ENCODE measurements around the gene MFN1.

MFN1 gene

DNA sequence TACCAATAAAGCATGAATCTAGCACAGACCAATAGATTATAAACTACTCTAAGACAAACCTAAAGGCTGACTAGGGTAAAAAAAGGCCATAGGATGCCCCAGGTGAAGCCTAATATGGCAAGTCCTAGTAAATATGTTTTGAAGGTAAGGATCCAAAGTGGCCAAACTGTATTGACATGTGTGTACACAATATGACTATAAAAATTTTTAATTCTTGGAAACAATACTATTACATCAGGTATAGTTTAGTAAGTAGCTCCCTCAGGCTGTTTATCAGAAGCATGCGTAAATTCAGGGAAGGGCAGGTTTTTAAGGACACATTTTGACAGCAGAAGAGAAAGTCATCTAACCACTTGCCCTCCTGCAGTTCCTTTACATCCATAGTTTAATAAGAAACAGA lies 84.9 kb downstream of the MFN1 start:
- no peak for DNase-seq

DNA sequence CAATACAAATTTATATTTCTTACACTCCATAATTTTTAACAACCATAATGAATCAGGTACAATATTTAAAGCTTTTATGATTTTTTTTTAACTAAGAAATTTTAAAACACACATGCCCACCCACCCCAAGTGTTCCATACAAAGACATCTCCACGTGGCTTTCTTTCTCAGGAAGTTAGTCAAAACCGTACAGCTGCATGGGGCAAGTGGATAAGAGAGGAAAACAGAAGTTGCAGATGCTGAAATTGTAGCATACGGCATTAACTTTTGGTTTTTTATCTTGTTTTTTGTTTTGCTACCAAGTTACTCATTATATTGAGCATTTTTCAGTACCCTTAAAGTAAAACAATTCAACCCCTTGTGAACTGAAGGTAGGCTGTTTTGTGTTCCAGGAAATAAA lies 89.0 kb downstream of the MFN1 start:
- DNase-seq = no peak

DNA sequence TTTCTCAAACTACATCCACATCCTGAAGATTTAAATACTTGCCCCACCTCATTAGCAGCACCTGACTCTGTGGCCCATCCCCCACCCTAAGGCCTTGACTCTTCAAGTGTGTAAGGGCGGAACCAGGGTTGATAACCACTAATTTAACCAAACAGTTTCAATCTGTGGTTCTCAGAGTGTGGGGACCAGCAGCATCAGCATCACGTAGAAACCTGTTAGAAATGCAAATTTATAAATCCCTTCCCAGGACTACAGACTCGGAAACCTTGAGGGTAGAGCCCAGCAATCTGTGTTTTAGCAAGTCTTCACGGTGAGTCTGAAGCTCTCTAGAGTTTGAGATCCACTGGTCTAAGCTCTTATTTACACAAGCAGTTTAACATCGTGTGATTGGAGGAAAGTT lies 91.3 kb downstream of the MFN1 start:
- DNase-seq = no peak

Measured in stimulated activated CD4-positive, alpha-beta T cell treated with anti-CD3 and anti-CD28 coated beads, Interleukin-15, amount 100 ng/mL, for 24 hours (primary cell).